Measurements from ENCODE around the gene TEX29. TPM values are rescaled to one million over a fixed set of nuclear protein-coding genes. Genes with fewer than 3 reads are reported as not detected.
A peak's percentile ranks its signal among the peaks of the same experiment; 100 is the strongest.

The TEX29 gene
- total RNA-seq, 1 donor = not detected

DNA sequence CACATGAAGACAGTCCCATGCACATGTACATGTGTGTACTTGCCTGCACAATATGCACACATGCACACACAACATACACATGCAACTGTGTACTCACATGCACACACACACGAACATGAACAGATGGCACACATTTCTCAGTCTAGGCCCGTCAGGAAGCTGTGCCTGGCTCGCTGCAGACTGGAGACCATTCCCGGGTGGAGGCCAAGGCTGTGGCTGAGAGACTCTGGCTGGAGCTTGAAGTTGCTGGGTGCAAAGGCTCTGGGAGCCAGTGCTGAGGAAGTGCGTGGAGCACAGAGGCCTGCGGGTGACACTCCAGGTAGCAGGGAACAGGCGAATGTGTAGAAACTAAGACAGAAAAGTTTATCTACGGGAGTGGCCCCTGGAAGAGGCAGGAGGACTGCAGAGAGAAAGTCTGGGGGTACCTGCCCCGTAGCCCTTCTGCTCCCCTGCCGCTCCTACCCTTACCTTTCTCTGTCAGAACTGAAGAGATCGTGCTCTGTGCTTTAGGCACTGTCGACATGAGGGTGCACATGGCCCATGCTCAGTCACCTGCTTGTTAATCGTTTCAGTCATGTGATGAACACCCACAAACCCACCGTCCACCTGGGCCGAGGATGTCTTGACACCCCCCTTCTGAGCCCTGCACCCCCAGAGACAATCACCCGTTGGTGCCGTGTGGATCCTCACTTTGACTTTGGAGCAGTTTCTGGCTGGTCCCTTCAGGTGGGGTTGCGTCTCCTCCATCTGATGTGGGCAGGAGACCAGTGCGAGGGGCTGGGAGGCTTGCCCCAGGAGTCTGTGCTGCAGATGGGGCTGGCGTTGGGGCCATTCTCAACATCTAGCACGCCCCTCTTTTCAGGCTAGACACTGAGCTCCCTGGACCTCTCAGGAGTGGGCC lies 69.4 kb downstream of the TEX29 start:
- no peak for TF ChIP-seq CTCF (IDR thresholded peaks at IDR 0.05; ENCODE audit: insufficient read depth, low read depth, low read length)
- no peak overlapping the region for H3K4me3 ChIP-seq (ENCODE audit: low read depth, low read length)

GRCh38 chr13:111390522-111391270 lies 70.3 kb downstream of the TEX29 start:
- TF ChIP-seq CTCF (IDR thresholded peaks at IDR 0.05; ENCODE audit: insufficient read depth, low read depth, low read length) = no peak
- no peak for DNase-seq (ENCODE audit: low read depth)
- H3K4me3 ChIP-seq (ENCODE audit: low read depth, low read length) = no peak overlapping the region

More for the DNA sequence above, 69.4 kb downstream of the TEX29 start:
- no peak for DNase-seq (ENCODE audit: low read depth)

DNA sequence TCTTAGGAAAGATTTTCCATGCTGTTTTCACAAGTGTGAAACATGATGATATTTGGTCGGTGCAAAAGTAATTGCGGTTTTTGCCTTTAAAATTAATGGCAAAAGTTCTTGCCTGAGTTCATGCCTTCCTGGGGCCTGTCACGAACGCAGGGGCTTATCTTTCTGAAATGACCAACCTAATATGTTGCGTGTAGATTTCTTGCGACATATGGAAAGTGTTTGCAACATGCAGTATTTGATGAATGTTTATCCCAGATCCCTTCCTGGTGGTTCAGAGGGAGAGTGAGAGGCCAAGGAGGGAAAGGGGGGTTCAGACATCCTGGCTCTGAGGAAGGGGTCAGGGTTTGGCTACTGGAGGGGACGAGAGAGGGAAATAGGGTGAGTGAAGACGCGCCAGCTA lies 72.0 kb downstream of the TEX29 start:
- TF ChIP-seq CTCF (IDR thresholded peaks at IDR 0.05; ENCODE audit: insufficient read depth, low read depth, low read length) = no peak
- DNase-seq (ENCODE audit: low read depth) = peak; percentile 14

GRCh38 chr13:111393221-111393790 lies 72.9 kb downstream of the TEX29 start:
- no peak overlapping the region for H3K4me3 ChIP-seq (ENCODE audit: low read depth, low read length)
- DNase-seq (ENCODE audit: low read depth) = no peak
- no peak for TF ChIP-seq CTCF (IDR thresholded peaks at IDR 0.05; ENCODE audit: insufficient read depth, low read depth, low read length)

More for the DNA sequence above, 72.0 kb downstream of the TEX29 start:
- H3K4me3 ChIP-seq (ENCODE audit: low read depth, low read length) = no peak overlapping the region

Other genes with a start within 250 kb of the TEX29 start
- gene ARHGEF7, start 205.3 kb upstream of the TEX29 start, total RNA-seq = 40.6 and 52.2 TPM in 2 replicates